CMK (cell line): ENCODE results near the gene SLC6A17.

Source experiments
- DNase-seq: peaks from one replicate; pipeline ENCODE4 v3.0.0-alpha.2; 2010; ENCODE audit warnings: low read depth

The SLC6A17 gene

GRCh38 chr1:110242062-110242461 is 91.8 kb downstream of the SLC6A17 start:
- no peak for DNase-seq

GRCh38 chr1:110242731-110243130 is 92.4 kb downstream of the SLC6A17 start:
- no peak for DNase-seq

GRCh38 chr1:110243146-110243545 is 92.9 kb downstream of the SLC6A17 start:
- DNase-seq, result no peak

GRCh38 chr1:110243574-110243973 is 93.3 kb downstream of the SLC6A17 start:
- DNase-seq, result no peak

GRCh38 chr1:110245876-110246620 is 95.8 kb downstream of the SLC6A17 start:
- no peak for DNase-seq

- no peak for DNase-seq
Measured at GRCh38 chr1:110248746-110249145, 98.5 kb downstream of the SLC6A17 start.

GRCh38 chr1:110249256-110249655 is 99.0 kb downstream of the SLC6A17 start:
- no peak for DNase-seq

- no peak for DNase-seq
Measured at GRCh38 chr1:110250008-110250407, 99.7 kb downstream of the SLC6A17 start.

GRCh38 chr1:110250749-110251148 is 100.5 kb downstream of the SLC6A17 start:
- no peak for DNase-seq
